Brain pericyte (primary cell): ENCODE data around the gene GLIS1.
"Not testable (repeated sequence)": the region's sequence is repeated elsewhere in the genome, so short reads cannot be mapped to it uniquely, and the experiment has no call there.

Experiments used
- DNase-seq: peaks from one replicate; pipeline ENCODE4 v3.0.0-alpha.2; 2012; ENCODE audit warnings: low read depth, low spot score

Gene GLIS1

DNA sequence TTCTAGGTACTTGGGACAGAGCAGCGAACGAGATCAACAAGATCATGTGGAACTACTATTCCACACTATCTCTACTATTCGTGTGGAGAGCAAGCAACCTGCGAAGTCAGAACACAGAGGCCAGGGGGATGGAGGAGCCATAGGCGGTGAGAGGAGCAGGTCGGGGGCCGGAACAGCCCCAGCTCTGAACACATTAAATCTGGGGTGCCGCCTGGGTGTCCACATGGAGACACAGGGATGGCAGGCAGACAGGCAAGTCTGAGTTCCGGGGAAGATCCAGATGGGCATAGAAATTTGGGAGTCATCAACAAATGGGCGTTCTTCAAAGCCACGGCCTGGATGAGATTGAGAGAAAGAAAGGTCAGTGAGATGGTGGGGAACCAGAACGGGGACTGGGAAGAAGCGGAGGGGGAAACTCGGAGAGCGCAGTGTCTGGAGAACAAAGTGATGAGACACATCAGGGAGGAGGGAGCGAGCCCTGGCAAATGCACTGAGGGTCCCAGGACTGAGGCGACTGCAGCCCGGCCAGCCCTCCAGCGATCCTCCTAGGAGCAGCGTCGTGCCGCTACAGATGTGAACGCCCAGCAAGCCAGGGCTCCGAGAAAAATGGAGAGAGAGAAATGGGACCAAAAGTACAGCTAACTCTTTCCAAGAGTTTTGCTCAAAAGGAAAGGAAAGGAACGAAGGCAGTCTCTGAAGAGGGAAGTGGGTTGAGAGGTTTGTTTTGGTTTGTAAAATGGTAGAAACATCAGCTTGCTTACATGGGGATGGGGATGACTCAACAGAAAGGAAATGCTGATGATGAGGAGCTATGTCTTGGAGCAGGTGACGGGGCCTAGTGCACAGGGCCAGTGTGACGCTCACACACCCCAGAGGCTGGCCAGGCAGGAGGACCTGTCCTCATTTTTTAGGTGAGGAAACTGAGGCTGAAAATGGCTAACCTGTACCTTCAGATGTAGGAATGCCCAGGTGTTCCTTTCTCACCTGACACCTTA, 84.5 kb downstream of the GLIS1 start:
- no peak for DNase-seq

- DNase-seq: no peak
These were observed 85.3 kb downstream of the GLIS1 start for GRCh38 chr1:53653631-53654030.

DNA sequence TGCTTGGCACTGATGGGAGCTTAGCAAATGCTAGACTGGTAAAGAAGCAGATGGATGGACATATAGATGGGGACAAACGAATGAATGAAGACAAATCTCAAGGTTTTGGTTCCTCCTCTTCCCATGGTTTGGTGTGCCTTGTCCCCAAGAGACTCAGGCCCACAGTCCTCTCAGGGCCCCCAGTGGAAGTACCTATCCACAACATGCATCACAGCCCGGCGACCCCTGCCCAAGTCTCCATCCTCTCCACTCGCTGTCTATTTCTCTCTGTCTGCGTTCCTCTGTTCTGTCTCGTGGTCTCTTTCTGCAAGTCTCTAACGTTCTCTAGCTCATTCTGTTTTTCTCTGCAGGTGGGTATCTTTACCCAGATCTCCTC, 85.8 kb downstream of the GLIS1 start:
- no peak for DNase-seq

DNA sequence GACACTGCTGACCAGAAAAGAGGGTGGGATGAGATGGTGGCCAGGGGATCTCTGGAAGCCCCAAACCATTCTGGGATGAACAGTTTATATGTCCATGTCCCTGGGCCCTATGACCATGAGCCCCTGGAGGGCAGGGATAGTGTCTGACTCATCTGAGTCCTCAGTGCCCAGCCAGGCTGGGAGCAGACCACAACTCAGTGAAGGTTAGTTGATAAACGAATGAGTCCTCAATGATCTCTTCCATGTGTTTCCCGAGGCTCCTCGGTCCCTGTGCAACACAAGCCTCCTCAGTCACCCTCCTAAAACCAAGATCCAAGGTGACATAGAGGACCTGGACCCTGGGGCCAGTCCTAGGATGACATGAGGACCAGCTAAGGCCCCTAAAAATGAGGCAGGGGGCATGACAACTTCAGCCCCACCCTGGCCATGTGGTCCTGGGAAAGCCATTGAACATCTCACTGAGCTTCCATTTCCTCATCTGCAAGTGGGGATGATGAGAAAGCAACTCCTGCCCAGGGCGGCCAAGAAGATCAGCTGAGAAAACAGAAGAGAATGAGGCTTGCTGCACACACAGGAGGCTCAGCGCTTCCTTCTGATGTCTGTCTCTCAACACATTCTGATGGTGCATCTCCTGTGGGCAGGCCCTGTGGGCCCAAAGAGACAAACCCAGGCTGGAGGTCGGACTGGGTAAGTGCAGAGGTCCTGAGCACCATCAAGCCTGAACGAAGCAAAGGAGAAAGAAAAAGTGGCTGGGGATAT, 86.3 kb downstream of the GLIS1 start:
- DNase-seq: no peak

GRCh38 chr1:53651356-53651755, 87.6 kb downstream of the GLIS1 start:
- DNase-seq: no peak

- DNase-seq: no peak
These were observed 90.4 kb downstream of the GLIS1 start for GRCh38 chr1:53648516-53648915.

- DNase-seq: not testable (repeated sequence)
These were observed 91.0 kb downstream of the GLIS1 start for GRCh38 chr1:53647915-53648314.

- DNase-seq: no peak
These were observed 92.2 kb downstream of the GLIS1 start for GRCh38 chr1:53646732-53647131.

DNA sequence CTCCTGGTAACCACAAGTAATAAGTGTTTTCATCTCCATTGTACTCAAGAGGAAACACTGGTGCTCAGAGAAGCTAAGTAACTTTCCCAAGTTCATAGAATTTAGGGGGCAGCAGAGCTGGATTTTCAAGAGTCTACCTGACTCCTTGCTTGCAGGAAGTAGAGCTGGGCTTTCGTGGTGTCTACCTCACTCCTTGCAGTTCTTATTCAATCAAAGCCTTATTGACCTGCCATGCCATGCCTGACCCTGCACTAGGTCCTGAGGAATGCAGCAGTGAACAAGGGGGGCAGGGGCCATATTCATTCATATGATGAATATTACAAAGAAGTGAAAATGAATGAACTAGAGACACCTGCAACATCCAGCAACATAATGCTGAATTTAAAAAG, 93.3 kb downstream of the GLIS1 start:
- DNase-seq: no peak

- no peak for DNase-seq
These were observed 93.9 kb downstream of the GLIS1 start for GRCh38 chr1:53644909-53645689.

GRCh38 chr1:53644496-53644895, 94.5 kb downstream of the GLIS1 start:
- DNase-seq: no peak

GRCh38 chr1:53643881-53644390, 95.0 kb downstream of the GLIS1 start:
- no peak for DNase-seq

- no peak for DNase-seq
These were observed 95.7 kb downstream of the GLIS1 start for GRCh38 chr1:53643041-53643880.

DNA sequence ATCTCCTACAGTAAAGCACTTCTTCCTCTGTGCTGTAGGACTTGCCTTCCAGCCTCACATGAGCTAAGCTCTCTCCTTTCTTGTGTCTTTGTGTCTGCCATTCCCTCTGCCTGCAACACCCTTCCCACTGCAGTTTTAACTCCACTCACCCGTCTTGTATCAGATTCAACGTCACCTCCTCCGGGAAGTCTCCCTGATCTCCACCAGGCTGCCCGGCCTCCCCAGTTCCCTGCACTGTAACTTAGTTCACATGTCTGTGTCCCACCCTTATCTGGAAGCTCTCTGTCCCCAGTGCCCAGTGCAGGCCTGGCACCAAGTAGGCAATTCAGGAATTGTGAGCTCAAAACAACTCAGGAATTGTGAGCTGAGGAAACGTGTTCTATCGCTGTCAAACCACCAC, 96.4 kb downstream of the GLIS1 start:
- no peak for DNase-seq

DNA sequence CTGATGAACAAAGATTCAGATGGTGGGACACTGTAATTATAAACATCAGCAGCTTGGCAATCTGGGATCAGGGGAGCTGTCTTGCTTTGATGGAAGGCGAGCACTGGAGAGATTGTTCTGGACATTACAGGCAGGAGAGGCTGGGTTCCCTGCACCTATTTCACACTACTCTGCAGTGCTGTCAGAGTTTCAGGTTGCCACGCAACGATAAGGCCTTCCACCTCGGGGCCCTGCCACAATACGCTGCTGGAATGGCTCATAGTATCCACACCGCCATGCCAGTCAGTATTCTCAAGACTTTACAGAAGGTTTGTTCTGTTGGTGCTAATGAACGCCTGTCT, 96.8 kb downstream of the GLIS1 start:
- DNase-seq: no peak

DNA sequence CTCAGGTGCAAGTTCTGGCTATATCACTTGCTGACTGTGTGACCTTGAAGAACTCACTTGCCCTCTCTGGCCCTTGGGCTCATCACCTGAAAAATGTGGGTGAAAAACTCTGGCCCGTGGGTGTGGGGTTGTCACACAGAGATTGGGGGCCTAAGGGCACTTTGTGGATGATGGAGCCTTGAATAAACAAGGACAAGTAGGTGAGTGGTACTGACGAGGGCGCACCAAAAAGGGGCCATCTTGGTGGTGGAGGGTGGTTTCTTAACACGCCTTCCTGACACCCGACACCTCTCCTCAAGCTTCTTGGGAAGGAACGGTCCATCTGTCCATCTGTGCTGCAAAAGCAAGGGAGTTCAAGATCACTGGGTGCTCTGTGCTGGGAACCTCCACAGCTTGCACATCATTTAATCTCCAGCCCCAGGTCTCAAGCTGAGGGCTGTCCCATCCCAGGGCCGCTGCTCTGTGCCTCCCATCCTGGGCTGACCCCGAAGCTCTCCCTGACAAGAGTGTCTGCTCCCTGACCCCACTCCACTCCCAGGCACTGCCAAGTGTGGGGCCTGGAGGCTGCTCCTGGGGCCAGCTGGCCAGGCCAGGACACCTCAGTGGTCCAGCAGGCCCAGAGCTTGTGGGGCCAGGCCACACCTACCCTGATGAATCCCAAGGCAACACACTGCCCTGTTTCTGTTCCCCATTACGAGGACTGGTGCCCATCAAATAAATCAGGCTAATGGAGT, 97.3 kb downstream of the GLIS1 start:
- no peak for DNase-seq

- no peak for DNase-seq
These were observed 98.3 kb downstream of the GLIS1 start for GRCh38 chr1:53640701-53641075.

DNA sequence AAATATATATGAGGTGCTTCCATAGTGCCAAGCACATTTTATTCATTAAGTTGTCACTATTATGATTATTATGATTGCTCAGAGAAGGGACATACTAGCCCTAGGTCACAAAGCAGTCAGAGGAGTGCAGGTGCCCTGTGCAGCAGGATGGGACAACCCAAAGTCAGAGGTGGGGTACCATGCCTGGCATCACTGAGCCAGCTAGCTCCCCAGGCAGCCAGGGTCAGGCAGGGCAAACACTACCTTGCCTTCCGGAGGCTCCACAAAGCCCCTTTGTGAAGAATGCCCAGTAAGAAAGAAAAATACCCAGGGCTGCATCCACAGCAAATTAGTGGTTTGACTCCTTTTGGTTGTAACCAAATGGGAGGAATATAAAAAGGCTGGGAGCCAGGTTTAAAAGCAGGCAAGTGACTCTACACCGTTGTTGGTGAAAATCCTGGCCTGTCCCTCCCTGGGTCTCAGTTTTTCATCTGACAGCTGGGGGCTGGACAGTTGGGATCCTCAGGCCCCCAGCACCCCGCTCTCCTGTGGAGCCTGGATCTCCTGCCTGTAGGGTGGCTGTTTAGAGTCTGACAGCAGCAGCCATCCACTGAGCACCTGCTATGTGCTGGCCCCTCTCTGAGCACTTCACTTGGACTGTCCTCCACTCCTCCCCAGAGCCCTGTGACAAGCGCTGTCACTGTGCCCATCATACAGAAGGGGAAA, 98.8 kb downstream of the GLIS1 start:
- no peak for DNase-seq

DNA sequence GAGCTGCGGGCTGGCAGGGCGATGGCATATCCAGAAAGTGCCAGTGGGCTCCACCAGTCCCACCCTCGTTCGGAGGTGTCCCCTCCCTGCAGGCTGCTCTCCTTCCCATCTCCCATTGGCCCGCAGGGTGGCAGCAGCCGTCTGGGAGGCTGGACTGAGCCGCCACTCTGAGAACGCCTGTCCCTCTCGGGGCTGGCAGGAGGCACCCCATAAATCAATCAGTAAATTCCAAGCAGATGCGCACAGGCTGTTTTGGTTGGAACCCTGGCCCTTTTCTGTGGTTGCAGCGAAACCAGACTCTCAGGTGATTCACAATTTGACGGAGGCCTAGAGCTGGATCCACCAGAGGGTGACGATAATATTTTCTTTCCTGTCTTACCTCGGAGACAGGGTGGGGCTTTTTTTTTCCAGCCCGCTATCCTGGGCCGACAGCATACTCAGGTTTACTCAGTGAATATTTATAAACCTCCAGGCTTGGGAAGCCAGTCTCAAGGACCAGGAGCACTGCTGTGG, 99.7 kb downstream of the GLIS1 start:
- DNase-seq: no peak
